ENCODE data around the gene FOSL2. TPM values are rescaled to one million over a fixed set of nuclear protein-coding genes. Genes with fewer than 3 reads are reported as not detected.

The FOSL2 gene
- total and polyA plus RNA-seq, 2 experiments from 2014 or later, result 0.60 to 4.3 TPM

DNA sequence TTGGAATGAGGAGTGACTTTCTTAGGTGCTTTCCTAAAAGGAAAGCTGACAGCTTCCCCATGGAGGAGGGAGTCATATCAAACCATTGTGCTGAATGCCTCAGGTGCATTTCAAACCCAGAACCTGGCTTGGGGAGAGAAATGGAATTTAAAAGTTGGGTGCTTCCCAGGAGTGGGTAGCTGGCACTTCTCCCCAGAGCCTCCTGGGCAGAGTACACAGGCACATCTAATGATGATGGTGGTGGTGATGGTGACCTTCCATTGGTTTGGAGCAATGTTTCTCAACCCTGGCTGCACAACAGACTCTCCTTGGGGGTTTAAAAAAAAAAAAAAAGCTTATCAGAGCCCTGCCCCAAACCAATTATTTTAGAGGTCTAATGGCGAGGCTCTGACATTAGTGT, 8.3 kb downstream of the FOSL2 start:
- no peak overlapping the region for H2AFZ ChIP-seq
- no peaks in the 10 kb centered on the region for H3F3A ChIP-seq (replicated peaks; ENCODE audit: low read depth)
- H3K4me1 ChIP-seq (ENCODE audit: insufficient read depth), result no peaks in the 10 kb centered on the region
- no peaks in the 10 kb centered on the region; the same call in 2 of the 3 replicates for H3K4me1 Mint-ChIP-seq
- no peak overlapping the region for H3K4me3 ChIP-seq
- DNase-seq (ENCODE audit: low spot score) (no peak), ATAC-seq (no peak)
- no peaks in the 10 kb centered on the region for H3K79me2 ChIP-seq (replicated peaks; ENCODE audit: insufficient read depth)
- H3K27ac Mint-ChIP-seq, result no peak overlapping the region
- TF ChIP-seq EZH2 (IDR thresholded peaks at IDR 0.05; ENCODE audit: low read depth, unreplicated experiment), result no peak
- TF ChIP-seq, protein P1, sequence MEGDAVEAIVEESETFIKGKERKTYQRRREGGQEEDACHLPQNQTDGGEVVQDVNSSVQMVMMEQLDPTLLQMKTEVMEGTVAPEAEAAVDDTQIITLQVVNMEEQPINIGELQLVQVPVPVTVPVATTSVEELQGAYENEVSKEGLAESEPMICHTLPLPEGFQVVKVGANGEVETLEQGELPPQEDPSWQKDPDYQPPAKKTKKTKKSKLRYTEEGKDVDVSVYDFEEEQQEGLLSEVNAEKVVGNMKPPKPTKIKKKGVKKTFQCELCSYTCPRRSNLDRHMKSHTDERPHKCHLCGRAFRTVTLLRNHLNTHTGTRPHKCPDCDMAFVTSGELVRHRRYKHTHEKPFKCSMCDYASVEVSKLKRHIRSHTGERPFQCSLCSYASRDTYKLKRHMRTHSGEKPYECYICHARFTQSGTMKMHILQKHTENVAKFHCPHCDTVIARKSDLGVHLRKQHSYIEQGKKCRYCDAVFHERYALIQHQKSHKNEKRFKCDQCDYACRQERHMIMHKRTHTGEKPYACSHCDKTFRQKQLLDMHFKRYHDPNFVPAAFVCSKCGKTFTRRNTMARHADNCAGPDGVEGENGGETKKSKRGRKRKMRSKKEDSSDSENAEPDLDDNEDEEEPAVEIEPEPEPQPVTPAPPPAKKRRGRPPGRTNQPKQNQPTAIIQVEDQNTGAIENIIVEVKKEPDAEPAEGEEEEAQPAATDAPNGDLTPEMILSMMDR (conservative IDR thresholded peaks at IDR 0.05; ENCODE audit: low read depth in 2 of 2), result no peak
- TF ChIP-seq POLR2AphosphoS5 (IDR thresholded peaks at IDR 0.05; ENCODE audit: low read depth), result no peak
- TF ChIP-seq ZNF114 (CRISPR knock-in tag; IDR thresholded peaks at IDR 0.05), result no peak
- no peak for TF ChIP-seq STAT1 (IDR thresholded peaks at IDR 0.05; ENCODE audit: unreplicated experiment)
- TF ChIP-seq, protein P2, sequence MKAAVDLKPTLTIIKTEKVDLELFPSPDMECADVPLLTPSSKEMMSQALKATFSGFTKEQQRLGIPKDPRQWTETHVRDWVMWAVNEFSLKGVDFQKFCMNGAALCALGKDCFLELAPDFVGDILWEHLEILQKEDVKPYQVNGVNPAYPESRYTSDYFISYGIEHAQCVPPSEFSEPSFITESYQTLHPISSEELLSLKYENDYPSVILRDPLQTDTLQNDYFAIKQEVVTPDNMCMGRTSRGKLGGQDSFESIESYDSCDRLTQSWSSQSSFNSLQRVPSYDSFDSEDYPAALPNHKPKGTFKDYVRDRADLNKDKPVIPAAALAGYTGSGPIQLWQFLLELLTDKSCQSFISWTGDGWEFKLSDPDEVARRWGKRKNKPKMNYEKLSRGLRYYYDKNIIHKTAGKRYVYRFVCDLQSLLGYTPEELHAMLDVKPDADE (IDR thresholded peaks at IDR 0.05), result no peak
- TF ChIP-seq ZNF331 (CRISPR knock-in tag; IDR thresholded peaks at IDR 0.05; ENCODE audit: low read depth), result no peak
- H3K27me3 ChIP-seq (ENCODE audit: insufficient read depth), result peaks cover 5% of the 10 kb centered on the region
- H3K36me3 ChIP-seq (ENCODE audit: insufficient read depth), result no peaks in the 10 kb centered on the region
- H3K9me3 Mint-ChIP-seq, result no peaks in the 10 kb centered on the region
- no peak overlapping the region for H3K4me2 ChIP-seq
- H3K27ac ChIP-seq (ENCODE audit: low read depth), result no peak overlapping the region
- no peaks in the 10 kb centered on the region for H3K36me3 Mint-ChIP-seq (ENCODE audit: low read depth)
- no peak overlapping the region for H3K4me3 Mint-ChIP-seq
- H3K27me3 Mint-ChIP-seq (ENCODE audit: insufficient read depth, low read depth, poor library complexity), result no peaks in the 10 kb centered on the region
- no peaks in the 10 kb centered on the region for H3K9me2 ChIP-seq (ENCODE audit: insufficient read depth)
- 0 out of 2 replicates have a peak, but pooled peaks cover 4% of the 10 kb centered on the region for H4K20me1 ChIP-seq (replicated peaks; ENCODE audit: insufficient read depth)

DNA sequence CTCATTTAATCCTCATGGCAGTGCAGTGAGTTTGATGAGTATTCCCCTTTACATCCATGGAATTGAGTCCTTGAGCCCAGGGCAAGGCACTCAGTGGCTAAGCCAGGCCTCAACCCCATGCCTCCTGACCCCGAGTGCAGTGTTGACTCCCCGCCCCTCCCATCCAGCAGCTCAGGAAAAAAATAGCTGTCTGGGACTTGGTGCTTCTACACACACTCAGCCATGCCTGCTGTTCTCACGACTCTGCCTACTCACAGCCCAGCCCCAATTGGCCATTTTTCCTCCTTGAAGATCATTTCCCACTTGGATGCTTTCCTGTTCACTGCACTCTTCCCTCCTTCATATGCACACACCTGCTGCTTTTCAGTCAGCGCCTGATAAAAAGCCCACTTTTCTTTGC, 8.8 kb downstream of the FOSL2 start:
- Histone ChIP-seq H3K9me2 (ENCODE audit: insufficient read depth) (no peaks in the 10 kb centered on the region), H3K4me3 (no peak overlapping the region), H3K4me2 (no peak overlapping the region), H4K20me1 (replicated peaks; ENCODE audit: insufficient read depth) (0 out of 2 replicates have a peak, but pooled peaks cover 4% of the 10 kb centered on the region), H3K27ac (ENCODE audit: low read depth) (no peak overlapping the region), H3K4me1 (ENCODE audit: insufficient read depth) (no peaks in the 10 kb centered on the region), H3K36me3 (ENCODE audit: insufficient read depth) (no peaks in the 10 kb centered on the region), H2AFZ (no peak overlapping the region), H3K27me3 (ENCODE audit: insufficient read depth) (0 out of 2 replicates have a peak, but pooled peaks cover under 1% of the 10 kb centered on the region), H3F3A (replicated peaks; ENCODE audit: low read depth) (no peaks in the 10 kb centered on the region), H3K79me2 (replicated peaks; ENCODE audit: insufficient read depth) (no peaks in the 10 kb centered on the region)
- TF ChIP-seq NANOG (IDR thresholded peaks at IDR 0.05; ENCODE audit: borderline replicate concordance) (no peak), CREB1 (CRISPR knock-in tag; IDR thresholded peaks at IDR 0.05; ENCODE audit: low read depth) (no peak), STAT1 (IDR thresholded peaks at IDR 0.05; ENCODE audit: unreplicated experiment) (no peak), ZNF331 (CRISPR knock-in tag; IDR thresholded peaks at IDR 0.05; ENCODE audit: low read depth) (no peak)
- TF ChIP-seq, protein P2 (IDR thresholded peaks at IDR 0.05), result no peak
- TF ChIP-seq, protein P3, sequence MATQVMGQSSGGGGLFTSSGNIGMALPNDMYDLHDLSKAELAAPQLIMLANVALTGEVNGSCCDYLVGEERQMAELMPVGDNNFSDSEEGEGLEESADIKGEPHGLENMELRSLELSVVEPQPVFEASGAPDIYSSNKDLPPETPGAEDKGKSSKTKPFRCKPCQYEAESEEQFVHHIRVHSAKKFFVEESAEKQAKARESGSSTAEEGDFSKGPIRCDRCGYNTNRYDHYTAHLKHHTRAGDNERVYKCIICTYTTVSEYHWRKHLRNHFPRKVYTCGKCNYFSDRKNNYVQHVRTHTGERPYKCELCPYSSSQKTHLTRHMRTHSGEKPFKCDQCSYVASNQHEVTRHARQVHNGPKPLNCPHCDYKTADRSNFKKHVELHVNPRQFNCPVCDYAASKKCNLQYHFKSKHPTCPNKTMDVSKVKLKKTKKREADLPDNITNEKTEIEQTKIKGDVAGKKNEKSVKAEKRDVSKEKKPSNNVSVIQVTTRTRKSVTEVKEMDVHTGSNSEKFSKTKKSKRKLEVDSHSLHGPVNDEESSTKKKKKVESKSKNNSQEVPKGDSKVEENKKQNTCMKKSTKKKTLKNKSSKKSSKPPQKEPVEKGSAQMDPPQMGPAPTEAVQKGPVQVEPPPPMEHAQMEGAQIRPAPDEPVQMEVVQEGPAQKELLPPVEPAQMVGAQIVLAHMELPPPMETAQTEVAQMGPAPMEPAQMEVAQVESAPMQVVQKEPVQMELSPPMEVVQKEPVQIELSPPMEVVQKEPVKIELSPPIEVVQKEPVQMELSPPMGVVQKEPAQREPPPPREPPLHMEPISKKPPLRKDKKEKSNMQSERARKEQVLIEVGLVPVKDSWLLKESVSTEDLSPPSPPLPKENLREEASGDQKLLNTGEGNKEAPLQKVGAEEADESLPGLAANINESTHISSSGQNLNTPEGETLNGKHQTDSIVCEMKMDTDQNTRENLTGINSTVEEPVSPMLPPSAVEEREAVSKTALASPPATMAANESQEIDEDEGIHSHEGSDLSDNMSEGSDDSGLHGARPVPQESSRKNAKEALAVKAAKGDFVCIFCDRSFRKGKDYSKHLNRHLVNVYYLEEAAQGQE (IDR thresholded peaks at IDR 0.05; ENCODE audit: unreplicated experiment), result no peak
- no peak overlapping the region for H3K4me3 Mint-ChIP-seq
- H3K36me3 Mint-ChIP-seq (ENCODE audit: low read depth), result no peaks in the 10 kb centered on the region
- no peaks in the 10 kb centered on the region for H3K27me3 Mint-ChIP-seq (ENCODE audit: insufficient read depth, low read depth, poor library complexity)
- DNase-seq (ENCODE audit: low spot score) (no peak), ATAC-seq (no peak)
- no peak overlapping the region for H3K27ac Mint-ChIP-seq
- H3K4me1 Mint-ChIP-seq, result no peaks in the 10 kb centered on the region; the same call in 2 of the 3 replicates
- no peaks in the 10 kb centered on the region for H3K9me3 Mint-ChIP-seq
